Fibroblast of lung (primary cell): ENCODE data around the gene SOCS1. TPM values are rescaled to one million over a fixed set of nuclear protein-coding genes. Genes with fewer than 3 reads are reported as not detected.

Experiments used
- DNase-seq, 2 donors: peaks; one replicate each; pipeline versions ENCODE4 v3.0.0 to v3.0.0-alpha.2; 2010; ENCODE audit warnings: low read depth in 2 of 2
- H2AFZ ChIP-seq: 2 replicates; pipeline ENCODE4 v1.5.1; 2012; ENCODE audit warnings: low read length, control low read depth, inconsistent platforms
- H3K27ac ChIP-seq: 2 replicates; pipeline ENCODE4 v1.5.1; 2011; ENCODE audit warnings: low read length, control low read depth; ENCODE audit not compliant: insufficient read depth
- H3K27me3 ChIP-seq: 2 replicates; pipeline ENCODE4 v1.5.1; 2011; ENCODE audit warnings: mild to moderate bottlenecking, low read length; ENCODE audit not compliant: control insufficient read depth, insufficient read depth
- H3K36me3 ChIP-seq: 2 replicates; pipeline ENCODE4 v1.5.1; 2011; ENCODE audit warnings: low read length; ENCODE audit not compliant: control insufficient read depth, insufficient read depth
- H3K4me1 ChIP-seq: 2 replicates; pipeline ENCODE4 v1.5.1; 2011; ENCODE audit warnings: low read length; ENCODE audit not compliant: control insufficient read depth, insufficient read depth; ENCODE audit errors: extremely low read depth
- H3K4me2 ChIP-seq: 2 replicates; pipeline ENCODE4 v1.5.1; 2011; ENCODE audit warnings: low read length, control low read depth; ENCODE audit not compliant: insufficient read depth; ENCODE audit errors: extremely low read depth
- H3K4me3 ChIP-seq, 4 experiments: fragments of 200-600 bp in 1 of 4; sonication (generic) in 1 of 4; replicated peaks in 1 of 4; 2 replicates each; pipeline ENCODE4 v1.5.1; 2011 to 2016; ENCODE audit warnings: low read length in 4 of 4, low read depth in 3 of 4, mild to moderate bottlenecking in 3 of 4, control low read depth in 2 of 4, inconsistent platforms in 1 of 4, mixed read lengths in 1 of 4; ENCODE audit not compliant: insufficient read depth in 1 of 4; ENCODE audit errors: control extremely low read depth in 1 of 4
- H3K79me2 ChIP-seq: 2 replicates; pipeline ENCODE4 v1.5.1; 2012; ENCODE audit warnings: mild to moderate bottlenecking, low read length, inconsistent platforms; ENCODE audit not compliant: control insufficient read depth, insufficient read depth
- H3K9ac ChIP-seq: 2 replicates; pipeline ENCODE4 v1.5.1; 2011; ENCODE audit warnings: mild to moderate bottlenecking, low read length, control low read depth; ENCODE audit not compliant: insufficient read depth
- H3K9me3 ChIP-seq: 2 replicates; pipeline ENCODE4 v1.5.1; 2012; ENCODE audit warnings: low read depth, low read length; ENCODE audit not compliant: control insufficient read depth, insufficient read depth
- H4K20me1 ChIP-seq: 2 replicates; pipeline ENCODE4 v1.5.1; 2011; ENCODE audit warnings: low read length; ENCODE audit not compliant: control insufficient read depth, insufficient read depth; ENCODE audit errors: extremely low read depth
- CTCF ChIP-seq, 2 donors: IDR thresholded peaks in 1 of 2; conservative IDR thresholded peaks in 1 of 2; 1 replicate in 1 of 2; 2 replicates in 1 of 2; pipeline ENCODE4 v1.5.1; 2011 to 2012; ENCODE audit warnings: low read length in 2 of 2, control low read depth in 1 of 2, inconsistent platforms in 1 of 2, low read depth in 1 of 2, mild to moderate bottlenecking in 1 of 2
- EZH2 ChIP-seq: IDR thresholded peaks from 2 replicates; pipeline ENCODE4 v1.5.1; 2012; ENCODE audit warnings: low read length, control low read depth, mild to moderate bottlenecking; ENCODE audit errors: missing control alignments
- polyA plus RNA-seq, 2 donors: library from polyadenylated mRNA; depleted of rRNA in 1 of 2; stranded (reverse) in 1 of 2; unstranded in 1 of 2; fragments of >200 nt; gene quantifications; 2 replicates each; pipeline ENCODE4 v1.2.1, GENCODE V29; 2011 to 2012; ENCODE audit warnings: missing spikeins in 1 of 2
- total RNA-seq: library from RNA; depleted of rRNA; stranded (reverse); fragments of >200 nt; gene quantifications from 2 replicates; pipeline ENCODE4 v1.2.1, GENCODE V29; 2014

The SOCS1 gene
- total and polyA plus RNA-seq, 2 donors (not counting 1 experiment from before 2014, with no cell fraction given): 17.7 to 21.1 TPM

- DNase-seq: no peak
- Histone ChIP-seq H4K20me1 (no peaks in the 10 kb centered on the region), H3K4me1 (peaks cover 2% of the 10 kb centered on the region), H3K27ac (no peak overlapping the region), H2AFZ (peak overlapping the region; percentile 26), H3K9ac (no peak overlapping the region), H3K36me3 (no peaks in the 10 kb centered on the region), H3K9me3 (no peaks in the 10 kb centered on the region), H3K79me2 (no peaks in the 10 kb centered on the region), H3K4me2 (no peak overlapping the region), H3K4me3 (no peak overlapping the region), H3K27me3 (no peaks in the 10 kb centered on the region)
- TF ChIP-seq EZH2: no peak
- TF ChIP-seq CTCF (conservative IDR thresholded peaks at IDR 0.05 in 1 of 2, IDR thresholded peaks at IDR 0.05 in 1 of 2; ENCODE audit: low read depth in 1 of 2, low read length in 2 of 2): no peak
Observed at GRCh38 chr16:11231367-11231970, 24.5 kb downstream of the SOCS1 start.

DNA sequence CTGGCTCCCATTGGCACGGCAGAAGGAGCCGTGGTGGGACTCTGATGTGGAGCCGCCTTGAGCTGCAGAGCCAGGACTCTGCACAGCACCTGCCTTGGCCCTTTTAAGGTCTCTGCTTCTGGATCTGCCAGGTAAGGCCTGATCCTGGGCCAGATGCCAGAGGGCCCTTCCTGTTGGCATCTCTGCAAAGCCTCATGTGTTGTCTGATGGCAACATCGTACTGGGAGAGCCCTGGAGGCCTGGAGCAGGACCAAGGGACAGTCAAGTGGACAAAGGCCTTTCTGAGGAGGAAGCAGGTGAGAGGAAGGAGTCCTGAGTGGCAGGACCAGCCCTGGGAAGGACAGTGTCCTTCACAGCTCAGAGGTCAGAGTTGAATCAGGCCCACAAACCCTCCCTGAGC lies 26.1 kb downstream of the SOCS1 start:
- Histone ChIP-seq H3K4me1 (peaks cover 5% of the 10 kb centered on the region), H3K4me2 (no peak overlapping the region), H3K27ac (no peak overlapping the region), H3K27me3 (no peaks in the 10 kb centered on the region), H3K9ac (no peak overlapping the region), H3K4me3 (no peak overlapping the region), H3K36me3 (no peaks in the 10 kb centered on the region), H4K20me1 (no peaks in the 10 kb centered on the region), H3K9me3 (no peaks in the 10 kb centered on the region), H2AFZ (no peak overlapping the region), H3K79me2 (no peaks in the 10 kb centered on the region)
- no peak for DNase-seq
- TF ChIP-seq CTCF (conservative IDR thresholded peaks at IDR 0.05 in 1 of 2, IDR thresholded peaks at IDR 0.05 in 1 of 2; ENCODE audit: low read depth in 1 of 2, low read length in 2 of 2) (no peak), EZH2 (no peak)

DNA sequence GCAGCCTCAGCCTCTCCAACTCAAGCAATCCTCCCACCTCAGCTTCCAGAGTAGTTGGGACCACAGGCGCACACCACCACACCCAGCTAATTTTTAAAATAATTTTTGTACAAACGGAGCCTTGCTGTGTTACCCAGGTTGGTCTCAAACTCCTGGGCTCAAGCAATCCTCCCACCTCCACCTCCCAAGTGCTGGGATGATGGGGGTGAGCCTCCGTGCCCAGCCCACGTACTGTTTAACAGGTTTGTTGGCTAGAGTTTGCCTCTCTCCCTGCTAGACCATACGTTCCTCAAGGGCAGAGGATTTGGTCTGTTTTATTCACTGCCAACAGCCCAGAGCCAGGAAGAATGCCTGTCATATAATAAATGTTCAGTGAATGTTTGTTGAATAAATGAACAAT lies 26.6 kb downstream of the SOCS1 start:
- TF ChIP-seq CTCF (conservative IDR thresholded peaks at IDR 0.05 in 1 of 2, IDR thresholded peaks at IDR 0.05 in 1 of 2; ENCODE audit: low read depth in 1 of 2, low read length in 2 of 2) (no peak), EZH2 (no peak)
- H3K27ac ChIP-seq: no peak overlapping the region
- no peak overlapping the region for H3K4me2 ChIP-seq
- H4K20me1 ChIP-seq: no peaks in the 10 kb centered on the region
- peaks cover 7% of the 10 kb centered on the region for H3K4me1 ChIP-seq
- no peaks in the 10 kb centered on the region for H3K36me3 ChIP-seq
- no peak for DNase-seq
- H3K4me3 ChIP-seq: no peak overlapping the region
- no peak overlapping the region for H2AFZ ChIP-seq
- no peaks in the 10 kb centered on the region for H3K9me3 ChIP-seq
- H3K79me2 ChIP-seq: no peaks in the 10 kb centered on the region
- no peaks in the 10 kb centered on the region for H3K27me3 ChIP-seq
- no peak overlapping the region for H3K9ac ChIP-seq
